ENCODE results near the gene PPIL4.

Gene PPIL4

DNA sequence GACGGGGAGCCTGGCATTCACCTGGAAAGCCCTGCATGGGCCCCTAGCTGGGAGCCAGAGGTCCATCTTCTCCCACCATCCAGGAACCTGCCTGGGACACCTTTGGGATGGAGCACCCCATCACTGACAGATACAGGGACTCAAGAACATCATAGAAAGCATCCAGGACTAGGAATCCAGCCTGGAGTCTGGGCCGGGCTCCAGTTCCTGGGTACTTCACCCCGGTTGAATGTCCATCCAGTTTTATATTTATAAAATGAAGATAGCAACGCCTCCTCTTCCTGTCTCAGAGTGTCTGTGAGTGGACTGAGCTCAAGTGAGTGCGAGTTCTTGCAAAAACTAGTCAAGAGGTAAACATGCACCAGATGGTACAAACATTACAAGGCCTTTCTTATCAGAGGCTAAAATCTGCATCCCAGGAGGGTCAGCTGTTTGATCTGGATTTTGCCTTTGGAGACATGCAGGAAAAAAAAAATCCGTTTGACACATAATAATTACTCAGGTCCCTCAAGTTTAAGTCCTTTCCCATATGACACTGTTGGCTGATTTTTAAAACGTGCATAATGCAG lies 88.4 kb downstream of the PPIL4 start:
- no peak for DNase-seq

DNA sequence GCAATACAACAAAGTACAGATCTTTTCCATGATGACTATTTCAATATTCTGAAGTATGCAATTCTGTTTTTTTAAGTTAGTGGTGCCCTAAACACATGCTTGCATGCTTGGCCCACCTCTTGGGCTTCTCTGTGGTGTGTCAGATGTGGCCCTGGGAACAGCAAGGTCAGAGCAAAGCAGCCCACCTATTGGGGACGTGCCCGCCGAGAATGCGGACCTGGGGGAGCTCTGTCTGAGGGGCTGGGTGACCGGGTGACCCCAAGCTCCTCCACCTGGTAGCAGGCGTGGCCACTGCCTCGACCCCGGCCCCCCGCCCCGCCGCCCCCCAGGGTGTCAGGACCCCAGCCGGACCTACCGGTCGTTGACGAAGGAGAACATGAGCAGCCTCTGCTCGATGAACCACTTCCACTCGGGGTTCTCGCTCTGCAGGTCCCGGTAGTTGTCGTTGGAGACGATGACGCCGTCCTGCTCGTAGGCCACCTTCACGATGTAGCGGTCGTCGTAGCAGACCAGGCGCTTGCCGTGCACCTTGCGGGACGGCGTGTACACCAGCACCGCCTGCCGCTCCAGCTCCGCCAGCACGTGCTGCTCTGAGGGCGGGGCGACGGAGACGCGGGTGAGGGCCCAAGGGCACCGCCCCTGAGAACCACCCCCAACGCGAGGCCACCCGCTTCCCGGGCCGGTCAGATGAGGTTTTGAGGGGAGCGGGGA lies 89.4 kb downstream of the PPIL4 start:
- DNase-seq, result no peak

DNA sequence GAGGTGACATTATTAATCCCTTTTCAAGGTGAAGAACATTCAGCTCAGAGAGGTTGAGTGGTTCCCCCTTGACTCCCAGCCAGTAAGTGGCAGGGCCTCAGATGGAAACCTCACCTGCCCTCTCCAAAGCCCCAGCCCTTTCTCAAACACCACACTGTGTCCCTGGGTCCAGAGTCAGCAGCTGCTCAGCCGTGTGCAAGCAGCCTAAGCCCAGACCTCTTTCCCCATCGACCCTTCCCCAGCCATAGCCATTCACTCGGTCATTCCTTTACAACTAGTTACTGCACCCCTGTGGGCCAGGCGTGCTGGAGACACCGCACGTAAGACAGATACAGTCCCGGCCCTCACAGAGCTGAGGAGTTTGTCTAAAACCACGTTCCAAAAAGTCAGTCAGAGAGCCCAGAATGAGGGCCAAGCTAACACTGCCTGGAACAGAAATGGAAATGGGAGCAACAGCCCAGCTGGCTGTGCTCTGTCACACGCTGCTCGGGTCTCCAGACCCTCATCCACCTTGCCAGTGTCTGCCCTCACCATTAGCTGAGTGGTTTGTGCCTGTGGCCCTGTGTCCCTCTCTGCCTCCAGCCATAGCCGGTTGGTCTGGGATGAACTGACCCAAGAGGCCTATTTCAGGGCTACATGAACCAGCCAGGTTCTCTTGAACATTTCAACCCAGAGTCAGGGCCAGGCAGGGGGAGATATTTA lies 90.7 kb downstream of the PPIL4 start:
- no peak for DNase-seq

All from hematopoietic multipotent progenitor cell treated with erythropoietin and hydrocortisone succinate and interleukin-3 and kit ligand, for 6 days (in vitro differentiated cells).